ENCODE results near the gene TOGARAM2.

DNA sequence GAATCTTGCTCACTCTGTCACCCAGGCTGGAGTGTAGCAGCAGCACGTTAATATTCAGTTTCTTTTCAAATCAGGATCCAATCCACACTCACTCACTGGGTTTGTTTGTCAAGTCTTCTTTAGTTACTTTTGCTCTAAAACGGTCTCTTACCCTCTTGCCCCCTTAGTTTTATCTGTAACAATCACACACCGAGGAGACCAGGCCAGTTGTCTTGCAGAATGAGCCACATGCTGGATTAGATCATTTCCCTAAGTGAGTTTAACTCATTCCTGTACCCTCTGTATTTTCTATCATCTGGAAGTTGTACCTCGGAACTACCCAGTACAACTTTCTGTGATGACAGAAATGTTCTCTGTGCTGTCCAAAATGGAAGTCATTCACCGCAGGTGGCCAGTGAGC is 20.7 kb upstream of the TOGARAM2 start:
- no peak for TF ChIP-seq WIZ (CRISPR knock-in tag; IDR thresholded peaks at IDR 0.05)
- TF ChIP-seq EP300 (IDR thresholded peaks at IDR 0.05; ENCODE audit: low read depth in 2 of 2, low read length in 2 of 2), result no peak
- TF ChIP-seq EP300 (CRISPR knock-in tag; IDR thresholded peaks at IDR 0.05; ENCODE audit: borderline replicate concordance), result no peak
- no peak for TF ChIP-seq MXI1 (IDR thresholded peaks at IDR 0.05; ENCODE audit: borderline replicate concordance, low read depth, low read length)
- TF ChIP-seq NFIC (IDR thresholded peaks at IDR 0.05; ENCODE audit: low read length), result no peak
- no peak for TF ChIP-seq CTCF (CRISPR knock-in tag; IDR thresholded peaks at IDR 0.05)
- TF ChIP-seq TARDBP (CRISPR knock-in tag; IDR thresholded peaks at IDR 0.05), result no peak
- TF ChIP-seq STAG1 (CRISPR knock-in tag; IDR thresholded peaks at IDR 0.05), result no peak
- TF ChIP-seq KDM1A (CRISPR knock-in tag; IDR thresholded peaks at IDR 0.05), result no peak
- no peak for TF ChIP-seq KDM5B (CRISPR knock-in tag; IDR thresholded peaks at IDR 0.05; ENCODE audit: borderline replicate concordance)
- TF ChIP-seq ZBTB3 (CRISPR knock-in tag; IDR thresholded peaks at IDR 0.05; ENCODE audit: borderline replicate concordance, low read depth), result no peak
- TF ChIP-seq FOXK2 (IDR thresholded peaks at IDR 0.05), result no peak
- TF ChIP-seq KDM2A (CRISPR knock-in tag; IDR thresholded peaks at IDR 0.05; ENCODE audit: borderline replicate concordance, low read depth), result no peak
- TF ChIP-seq ZNF766 (CRISPR knock-in tag; IDR thresholded peaks at IDR 0.05; ENCODE audit: borderline replicate concordance), result no peak
- no peak for TF ChIP-seq SRSF1 (optimal IDR thresholded peaks at IDR 0.05; ENCODE audit: low read depth, low read length)

All from HepG2 (cell line).